HG03520 (cell line): ENCODE results near the gene CNIH3.
A peak's percentile ranks its signal among the peaks of the same experiment; 100 is the strongest.

Experiments used
- ATAC-seq: cut with Tn5 transposase; IDR thresholded peaks from one replicate; pipeline ENCODE4 v1.9.1; 2021; ENCODE audit warnings: mild to moderate bottlenecking, moderate library complexity; ENCODE audit not compliant: unreplicated experiment

Gene CNIH3

GRCh38 chr1:224718470-224719053, 102.4 kb downstream of the CNIH3 start:
- ATAC-seq: no peak

GRCh38 chr1:224719716-224720115, 103.6 kb downstream of the CNIH3 start:
- no peak for ATAC-seq

GRCh38 chr1:224720216-224720615, 104.1 kb downstream of the CNIH3 start:
- no peak for ATAC-seq

- no peak for ATAC-seq
Observed at GRCh38 chr1:224721000-224721399, 104.9 kb downstream of the CNIH3 start.

GRCh38 chr1:224722838-224723237, 106.7 kb downstream of the CNIH3 start:
- ATAC-seq: no peak

GRCh38 chr1:224724566-224724965, 108.4 kb downstream of the CNIH3 start:
- ATAC-seq: no peak

- ATAC-seq: no peak
Observed at GRCh38 chr1:224726441-224727182, 110.5 kb downstream of the CNIH3 start.

GRCh38 chr1:224727351-224728289, 111.5 kb downstream of the CNIH3 start:
- no peak for ATAC-seq

- no peak for ATAC-seq
Observed at GRCh38 chr1:224730540-224730939, 114.4 kb downstream of the CNIH3 start.

GRCh38 chr1:224730965-224731364, 114.8 kb downstream of the CNIH3 start:
- no peak for ATAC-seq

GRCh38 chr1:224731633-224732032, 115.5 kb downstream of the CNIH3 start:
- ATAC-seq: no peak

GRCh38 chr1:224732377-224733026, 116.4 kb downstream of the CNIH3 start:
- ATAC-seq: no peak

GRCh38 chr1:224733027-224733911, 117.2 kb downstream of the CNIH3 start:
- ATAC-seq: peak; percentile 51

GRCh38 chr1:224734261-224734935, 118.3 kb downstream of the CNIH3 start:
- ATAC-seq: no peak

- no peak for ATAC-seq
Observed at GRCh38 chr1:224735159-224735558, 119.0 kb downstream of the CNIH3 start.

GRCh38 chr1:224736619-224737352, 120.7 kb downstream of the CNIH3 start:
- peak; percentile 50 for ATAC-seq

GRCh38 chr1:224737353-224737727, 121.2 kb downstream of the CNIH3 start:
- no peak for ATAC-seq

- no peak for ATAC-seq
Observed at GRCh38 chr1:224739303-224739996, 123.3 kb downstream of the CNIH3 start.
